ENCODE results near the gene CCR9. TPM values are rescaled to one million over a fixed set of nuclear protein-coding genes. Genes with fewer than 3 reads are reported as not detected.

Gene CCR9
- under 1 TPM in 1 of 2 donors, not detected in 1; 0.19 TPM for total RNA-seq
- 0.25 TPM for polyA plus RNA-seq (ENCODE audit: insufficient read depth, low read depth, low replicate concordance)
- long read RNA-seq, donor 1: 0 reads
- long read RNA-seq, donor 2: 0 reads

- no peak for DNase-seq
- intact Hi-C loops (cut with DNase I; ENCODE audit: low total_unique reads): no loop called here
- Histone ChIP-seq H3K36me3 (ENCODE audit: low read depth, missing control alignments) (no peaks in the 10 kb centered on the region), H3K9me3 (no peaks in the 10 kb centered on the region), H3K4me3 (no peak within 1 kb of the TSS), H3K27ac (no peak within 1 kb of the TSS), H3K27me3 (no peaks in the 10 kb centered on the region), H3K4me1 (no peaks in the 10 kb centered on the region)
- 89% methylated on average over 9 of the region's 9 CpGs for WGBS, 2 donors
- no peak for TF ChIP-seq CTCF (IDR thresholded peaks at IDR 0.05)
- no peak for TF ChIP-seq POLR2A (IDR thresholded peaks at IDR 0.05)
Measured at GRCh38 chr3:45885979-45886705, at the start of gene CCR9. Gene CCR9 (plus strand): TSS chr3:45886543. CDS start chr3:45894934, 8,391 bp downstream.

- no peak for DNase-seq
- Histone ChIP-seq H3K9me3 (no peaks in the 10 kb centered on the region), H3K27me3 (no peaks in the 10 kb centered on the region), H3K27ac (no peak overlapping the region), H3K36me3 (ENCODE audit: low read depth, missing control alignments) (no peaks in the 10 kb centered on the region), H3K4me3 (no peak overlapping the region), H3K4me1 (no peaks in the 10 kb centered on the region)
- 85 to 100% methylated on average over 1 of the region's 1 CpG for WGBS, 2 donors
- TF ChIP-seq POLR2A (IDR thresholded peaks at IDR 0.05): no peak
- TF ChIP-seq CTCF (IDR thresholded peaks at IDR 0.05): no peak
- intact Hi-C loops (cut with DNase I; ENCODE audit: low total_unique reads): no loop called here
Measured at GRCh38 chr3:45838466-45838865, 47.9 kb upstream of the CCR9 start.

GRCh38 chr3:45841420-45841756, 45.0 kb upstream of the CCR9 start:
- TF ChIP-seq POLR2A (IDR thresholded peaks at IDR 0.05) (no peak), CTCF (IDR thresholded peaks at IDR 0.05) (no peak)
- Histone ChIP-seq H3K27ac (peak overlapping the region; percentile 57 to 66), H3K4me1 (no peaks in the 10 kb centered on the region), H3K36me3 (ENCODE audit: low read depth, missing control alignments) (no peaks in the 10 kb centered on the region), H3K4me3 (peak overlapping the region; percentile 89 to 91), H3K9me3 (no peaks in the 10 kb centered on the region), H3K27me3 (no peaks in the 10 kb centered on the region)
- intact Hi-C loops (cut with DNase I; ENCODE audit: low total_unique reads): no loop called here
- DNase-seq: peak; percentile 33
- 0 to 2% methylated on average over 10 to 15 of the region's 15 CpGs for WGBS, 2 donors

- peak within 1 kb of the TSS; percentile 89 to 91 for H3K4me3 ChIP-seq
- no peaks in the 10 kb centered on the region for H3K9me3 ChIP-seq
- DNase-seq: peak; percentile 97
- no peaks in the 10 kb centered on the region for H3K4me1 ChIP-seq
- no peaks in the 10 kb centered on the region for H3K36me3 ChIP-seq (ENCODE audit: low read depth, missing control alignments)
- intact Hi-C loops (cut with DNase I; ENCODE audit: low total_unique reads): no loop called here
- TF ChIP-seq CTCF (IDR thresholded peaks at IDR 0.05) (peak in 1 of 3 experiments; percentile 1), POLR2A (IDR thresholded peaks at IDR 0.05) (no peak)
- 3 to 7% methylated on average over 13 to 49 of the region's 49 CpGs for WGBS, 2 donors
- H3K27ac ChIP-seq: peak within 1 kb of the TSS; percentile 57 to 66
- no peaks in the 10 kb centered on the region for H3K27me3 ChIP-seq
Measured at GRCh38 chr3:45841757-45842491, 44.4 kb upstream of the CCR9 start, which contains the start of gene LZTFL1. Gene LZTFL1 (minus strand): TSS chr3:45842119. CDS start chr3:45841991, 128 bp downstream.

Measured in testis (tissue), 5 donors.